ENCODE data around the gene NFYA. TPM values are rescaled to one million over a fixed set of nuclear protein-coding genes. Genes with fewer than 3 reads are reported as not detected.
A peak's percentile ranks its signal among the peaks of the same experiment; 100 is the strongest.

NFYA gene
- total and polyA plus RNA-seq, 2 of the 13 experiments (the other 11 are each of a cell fraction or from before 2014, with no cell fraction given): 16.0 to 22.9 TPM

GRCh38 chr6:41040101-41040939 lies 32.5 kb upstream of the NFYA start (continued):
- TF ChIP-seq LRRFIP1 (CRISPR knock-in tag; conservative IDR thresholded peaks at IDR 0.05) (no peak), CC2D1A (CRISPR knock-in tag; IDR thresholded peaks at IDR 0.05) (no peak), MED8 (CRISPR knock-in tag; IDR thresholded peaks at IDR 0.05; ENCODE audit: insufficient replicate concordance) (no peak), TOE1 (CRISPR knock-in tag; IDR thresholded peaks at IDR 0.05) (no peak), HIVEP1 (CRISPR knock-in tag; IDR thresholded peaks at IDR 0.05) (no peak), ZNF703 (CRISPR knock-in tag; IDR thresholded peaks at IDR 0.05; ENCODE audit: borderline replicate concordance) (no peak), GPBP1L1 (CRISPR knock-in tag; IDR thresholded peaks at IDR 0.05) (no peak), ZBTB1 (CRISPR knock-in tag; IDR thresholded peaks at IDR 0.05; ENCODE audit: borderline replicate concordance) (no peak), NFKB2 (CRISPR knock-in tag; IDR thresholded peaks at IDR 0.05; ENCODE audit: borderline replicate concordance) (0 out of 2 replicates have a peak, but pooled peaks have one; percentile 41), POLR2G (IDR thresholded peaks at IDR 0.05; ENCODE audit: low read depth, low read length) (peak; percentile 93), ZNF12 (CRISPR knock-in tag; IDR thresholded peaks at IDR 0.05) (no peak), BATF2 (CRISPR knock-in tag; IDR thresholded peaks at IDR 0.05) (no peak), ZIK1 (CRISPR knock-in tag; IDR thresholded peaks at IDR 0.05; ENCODE audit: borderline replicate concordance, low read depth) (no peak), ZMYM2 (CRISPR knock-in tag; IDR thresholded peaks at IDR 0.05) (peak; percentile 67; the same call in 1 of the 2 replicates), ZFP91 (CRISPR knock-in tag; IDR thresholded peaks at IDR 0.05; ENCODE audit: borderline replicate concordance) (peak; percentile 60; the same call in 1 of the 2 replicates), CTCF (CRISPR knock-in tag; IDR thresholded peaks at IDR 0.05) (no peak; the same call in 1 of the 2 replicates), HOXA5 (CRISPR knock-in tag; IDR thresholded peaks at IDR 0.05) (peak; percentile 73; the same call in 1 of the 2 replicates), ZNF576 (CRISPR knock-in tag; IDR thresholded peaks at IDR 0.05) (no peak)
